ENCODE results near the gene TP53RK. TPM values are rescaled to one million over a fixed set of nuclear protein-coding genes. Genes with fewer than 3 reads are reported as not detected.
"Not testable (repeated sequence)": the region's sequence is repeated elsewhere in the genome, so short reads cannot be mapped to it uniquely, and the experiment has no call there.

TP53RK gene
- total RNA-seq, 1 donor from 2014 or later = 6.0 TPM

DNA sequence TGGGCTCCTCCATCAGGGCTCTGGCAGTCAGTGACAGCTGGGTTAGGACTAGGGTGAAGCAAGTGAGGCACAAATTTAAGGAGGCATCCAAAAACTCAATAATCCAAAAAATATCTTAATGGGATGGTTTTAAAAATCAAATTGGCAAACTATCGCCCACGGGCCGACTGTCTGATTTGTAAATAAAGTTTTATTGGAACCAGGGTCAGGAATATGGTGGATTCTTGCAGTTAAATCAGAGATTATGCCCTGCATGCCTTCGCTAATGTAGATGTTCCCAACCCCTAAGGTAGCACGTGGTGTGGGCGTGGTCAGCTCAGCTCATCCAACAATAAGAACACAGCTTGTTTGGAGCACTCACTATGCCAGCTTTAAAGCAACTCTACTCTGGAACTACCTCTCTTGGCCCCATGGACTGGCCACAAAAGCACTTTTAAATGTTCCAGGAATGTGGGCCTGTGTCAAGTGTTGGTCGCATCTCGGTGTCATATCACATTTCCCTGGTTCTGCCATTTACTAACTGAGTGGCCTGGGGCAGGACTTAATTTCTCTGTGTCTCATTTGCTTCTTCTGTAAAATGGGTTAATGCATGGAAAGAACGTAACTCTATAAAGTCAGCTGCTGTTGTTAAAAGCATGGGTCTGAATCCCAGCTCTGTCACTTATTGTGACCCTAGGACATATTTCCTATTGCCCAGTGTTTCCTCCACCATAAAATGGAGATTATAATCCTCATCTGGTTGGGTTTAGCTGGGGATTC, 7.0 kb downstream of the TP53RK start:
- H3K27ac ChIP-seq (replicated peaks) = no peak overlapping the region
- DNase-seq = no peak
- H3K4me3 ChIP-seq = no peak overlapping the region
- no peaks in the 10 kb centered on the region for H3K27me3 ChIP-seq (ENCODE audit: low read depth)
- H3K4me1 ChIP-seq = peaks cover 45% of the 10 kb centered on the region
- no peaks in the 10 kb centered on the region for H3K9me3 ChIP-seq (replicated peaks)
- H3K36me3 ChIP-seq = peaks cover 9% of the 10 kb centered on the region
- TF ChIP-seq CTCF (IDR thresholded peaks at IDR 0.05; ENCODE audit: borderline replicate concordance) = no peak
- intact Hi-C loops (cut with micrococcal nuclease) = loop anchor here (10.0 kb wide), 1 partner anchor 157 kb away; no protein-coding TSS in a partner anchor

- intact Hi-C loops (cut with micrococcal nuclease) = loop anchor here (10.0 kb wide), 1 partner anchor 156 kb away; no protein-coding TSS in a partner anchor
- Histone ChIP-seq H3K27ac (replicated peaks) (no peak overlapping the region), H3K27me3 (ENCODE audit: low read depth) (no peaks in the 10 kb centered on the region), H3K36me3 (peaks cover 2% of the 10 kb centered on the region), H3K4me3 (no peak overlapping the region), H3K9me3 (replicated peaks) (no peaks in the 10 kb centered on the region), H3K4me1 (peaks cover 35% of the 10 kb centered on the region)
- DNase-seq = peak; percentile 40
- TF ChIP-seq CTCF (IDR thresholded peaks at IDR 0.05; ENCODE audit: borderline replicate concordance) = peak; percentile 83
These were observed 8.0 kb downstream of the TP53RK start for GRCh38 chr20:46681032-46681854.

- DNase-seq = no peak
- no peak overlapping the region for H3K4me3 ChIP-seq
- no peaks in the 10 kb centered on the region for H3K9me3 ChIP-seq (replicated peaks)
- peaks cover 32% of the 10 kb centered on the region for H3K4me1 ChIP-seq
- no peaks in the 10 kb centered on the region for H3K27me3 ChIP-seq (ENCODE audit: low read depth)
- no peak overlapping the region for H3K27ac ChIP-seq (replicated peaks)
- intact Hi-C loops (cut with micrococcal nuclease) = loop anchor here (10.0 kb wide), 1 partner anchor 156 kb away; no protein-coding TSS in a partner anchor
- no peaks in the 10 kb centered on the region for H3K36me3 ChIP-seq
- no peak for TF ChIP-seq CTCF (IDR thresholded peaks at IDR 0.05; ENCODE audit: borderline replicate concordance)
These were observed 8.6 kb downstream of the TP53RK start for GRCh38 chr20:46680684-46681031.

GRCh38 chr20:46678516-46678915, 10.7 kb downstream of the TP53RK start:
- intact Hi-C loops (cut with micrococcal nuclease) = no loop called here
- H3K4me1 ChIP-seq = peaks cover 22% of the 10 kb centered on the region
- H3K9me3 ChIP-seq (replicated peaks) = no peaks in the 10 kb centered on the region
- H3K27me3 ChIP-seq (ENCODE audit: low read depth) = no peaks in the 10 kb centered on the region
- no peak overlapping the region for H3K27ac ChIP-seq (replicated peaks)
- DNase-seq = no peak
- no peaks in the 10 kb centered on the region for H3K36me3 ChIP-seq
- no peak overlapping the region for H3K4me3 ChIP-seq
- TF ChIP-seq CTCF (IDR thresholded peaks at IDR 0.05; ENCODE audit: borderline replicate concordance) = no peak

DNA sequence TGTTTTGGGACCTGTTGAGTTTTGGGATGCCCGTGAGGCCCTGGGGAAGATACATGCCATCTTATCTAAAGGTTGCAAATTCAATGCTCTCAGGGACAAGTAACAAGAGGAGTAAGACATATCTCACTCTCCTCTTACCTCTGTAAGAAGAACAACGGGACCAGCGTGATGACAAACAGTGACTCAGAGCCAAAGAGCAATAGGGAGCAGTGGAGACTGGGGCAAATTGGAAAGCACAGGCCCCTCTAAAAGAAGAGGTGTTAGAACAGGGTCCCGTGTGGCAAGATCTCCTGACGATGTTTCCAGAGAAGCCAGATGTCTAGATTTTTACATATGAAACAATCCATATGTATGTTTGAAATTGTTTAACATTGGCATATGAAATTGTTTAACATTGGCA, 11.6 kb downstream of the TP53RK start:
- H3K9me3 ChIP-seq (replicated peaks) = peaks cover 6% of the 10 kb centered on the region
- intact Hi-C loops (cut with micrococcal nuclease) = no loop called here

DNA sequence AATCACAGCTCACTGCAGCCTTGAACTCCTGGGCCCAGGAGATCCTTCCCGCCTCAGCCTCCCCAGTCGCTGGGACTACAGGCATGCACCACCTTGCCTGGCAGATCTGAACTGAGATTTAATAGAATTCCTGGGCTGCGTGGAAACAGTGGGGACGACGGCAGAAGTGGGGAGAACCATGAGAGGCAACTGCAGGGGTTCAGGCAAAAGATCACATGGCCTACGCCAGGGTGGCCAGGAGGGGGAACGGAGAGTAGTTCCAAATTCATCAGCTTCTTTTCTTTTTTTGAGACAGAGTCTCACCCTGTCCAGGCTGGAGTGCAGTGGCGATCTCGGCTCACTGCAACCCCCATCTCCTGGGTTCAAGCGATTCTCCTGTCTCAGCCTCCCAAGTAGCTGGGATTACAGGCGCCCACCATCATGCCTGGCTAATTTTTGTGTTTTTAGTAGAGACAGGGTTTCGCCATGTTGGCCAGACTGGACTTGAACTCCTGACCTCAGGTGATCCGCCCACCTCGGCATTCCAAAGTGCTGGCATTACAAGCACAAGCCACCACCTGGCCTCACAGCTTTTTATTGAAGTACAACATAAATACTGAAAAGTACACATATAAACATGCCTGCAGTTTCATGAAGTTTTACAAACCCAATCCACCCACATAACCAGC, 12.5 kb downstream of the TP53RK start:
- H3K27me3 ChIP-seq (ENCODE audit: low read depth); intact Hi-C loops (cut with micrococcal nuclease); H3K27ac ChIP-seq (replicated peaks); H3K36me3 ChIP-seq; H3K4me3 ChIP-seq; H3K9me3 ChIP-seq (replicated peaks); DNase-seq; H3K4me1 ChIP-seq: not testable (repeated sequence)

More for the DNA sequence above, 11.6 kb downstream of the TP53RK start:
- Histone ChIP-seq H3K4me3 (no peak overlapping the region), H3K27me3 (ENCODE audit: low read depth) (no peaks in the 10 kb centered on the region), H3K36me3 (no peaks in the 10 kb centered on the region), H3K27ac (replicated peaks) (no peak overlapping the region), H3K4me1 (peaks cover 13% of the 10 kb centered on the region)
- no peak for DNase-seq
- no peak for TF ChIP-seq CTCF (IDR thresholded peaks at IDR 0.05; ENCODE audit: borderline replicate concordance)

Data from left ventricle myocardium inferior (tissue), 1 donor.